Hematopoietic multipotent progenitor cell treated with erythropoietin and hydrocortisone succinate and interleukin-3 and kit ligand, for 15 days (in vitro differentiated cells): ENCODE results near the gene CPLANE2.
A peak's percentile ranks its signal among the peaks of the same experiment; 100 is the strongest.

ENCODE experiments used
- DNase-seq: peaks from one replicate; pipeline ENCODE4 v3.0.0-alpha.2; 2015; ENCODE audit warnings: low spot score

The CPLANE2 gene

DNA sequence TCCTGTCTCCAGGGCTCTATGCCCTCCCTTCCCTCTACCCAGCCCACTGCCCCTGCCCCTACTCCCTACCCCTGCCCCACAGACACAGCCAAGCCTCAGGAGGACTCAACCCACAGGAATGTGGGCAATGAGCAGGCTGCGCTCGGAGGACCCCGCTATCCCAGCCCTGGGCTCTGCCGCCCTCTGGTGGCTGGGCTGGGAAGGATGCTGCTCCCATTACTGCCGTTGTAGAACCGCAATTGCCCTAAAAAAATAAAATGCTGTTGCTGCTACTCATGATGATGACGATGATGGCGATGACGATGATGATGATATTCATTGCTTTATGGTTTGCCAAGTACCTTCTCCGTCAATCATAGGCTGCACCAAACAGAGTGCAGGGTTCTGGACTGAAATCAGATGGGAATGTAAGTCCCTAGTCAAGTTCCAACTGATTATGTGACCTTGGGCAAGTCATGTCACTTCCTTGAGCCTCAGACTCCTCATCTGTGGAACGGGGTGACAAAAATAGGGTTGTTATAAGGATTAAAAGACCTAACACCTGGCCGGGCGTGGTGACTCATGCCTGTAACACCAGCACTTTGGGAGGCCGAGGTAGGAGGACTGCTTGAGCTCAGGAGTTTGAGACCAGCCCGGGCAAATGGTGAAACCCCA lies 49.1 kb downstream of the CPLANE2 start:
- DNase-seq: peak; percentile 78

DNA sequence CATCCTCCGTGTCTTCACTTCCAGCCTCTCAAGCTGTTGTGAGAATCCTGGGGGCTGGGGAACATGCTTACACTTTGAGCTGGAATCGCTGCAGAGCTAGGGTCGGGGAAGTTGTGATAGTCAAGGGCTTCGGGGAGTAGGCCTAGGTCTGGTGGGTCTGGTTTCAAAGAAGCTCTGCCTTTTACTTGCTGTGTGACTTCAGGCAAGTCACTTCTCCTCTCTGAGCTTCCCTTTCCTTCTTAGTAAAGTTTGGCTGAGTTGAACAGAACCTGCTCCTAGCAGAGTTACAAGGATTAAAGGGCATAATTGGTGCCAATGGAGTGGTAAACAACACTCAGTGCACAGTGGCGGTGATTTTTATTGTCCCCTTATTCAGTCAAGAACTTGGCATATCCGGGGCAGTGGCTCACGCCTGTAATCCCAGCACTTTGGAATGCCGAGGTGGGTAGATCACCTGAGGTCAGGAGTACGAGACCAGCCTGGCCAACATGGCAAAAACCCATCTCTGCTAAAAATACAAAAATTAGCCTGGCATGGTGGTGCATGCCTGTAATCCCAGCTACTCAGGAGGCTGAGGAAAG lies 50.2 kb downstream of the CPLANE2 start:
- DNase-seq: no peak

DNA sequence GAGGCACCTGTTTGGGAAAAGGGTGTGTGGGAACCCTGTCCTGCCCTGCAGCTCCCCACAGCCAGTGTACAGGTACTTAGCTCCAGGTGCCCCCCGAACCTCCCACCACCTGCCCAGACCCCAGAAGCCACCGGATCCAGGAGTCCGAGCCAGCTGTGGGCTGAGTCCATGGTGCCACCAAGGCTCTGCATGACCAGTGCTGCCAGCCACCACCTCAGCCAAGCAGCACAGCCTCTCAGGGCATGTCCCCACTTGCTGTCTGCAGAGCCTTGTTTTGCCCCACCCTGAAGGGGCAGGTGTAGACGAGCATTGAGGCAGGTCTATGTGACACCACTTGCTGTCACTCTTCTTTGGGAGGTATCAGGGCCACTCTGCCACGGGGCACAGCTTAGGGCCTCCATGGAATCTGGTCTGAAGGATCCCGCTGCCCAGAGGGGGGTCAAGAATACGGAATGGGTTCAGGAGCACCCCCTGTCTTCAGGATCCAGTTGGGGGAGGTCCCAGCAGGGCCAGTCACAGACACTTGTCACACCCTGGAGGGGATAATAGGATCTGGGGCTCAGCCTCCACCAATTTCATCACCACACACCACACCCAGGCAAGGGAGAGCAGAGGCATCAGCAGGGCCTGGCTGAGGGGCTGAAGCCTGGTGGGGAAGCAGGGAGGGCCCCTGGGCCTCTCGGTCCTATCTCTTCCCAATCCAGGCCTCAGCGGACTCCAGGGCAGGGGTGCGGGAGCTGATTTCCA lies 52.3 kb downstream of the CPLANE2 start:
- DNase-seq: no peak

DNA sequence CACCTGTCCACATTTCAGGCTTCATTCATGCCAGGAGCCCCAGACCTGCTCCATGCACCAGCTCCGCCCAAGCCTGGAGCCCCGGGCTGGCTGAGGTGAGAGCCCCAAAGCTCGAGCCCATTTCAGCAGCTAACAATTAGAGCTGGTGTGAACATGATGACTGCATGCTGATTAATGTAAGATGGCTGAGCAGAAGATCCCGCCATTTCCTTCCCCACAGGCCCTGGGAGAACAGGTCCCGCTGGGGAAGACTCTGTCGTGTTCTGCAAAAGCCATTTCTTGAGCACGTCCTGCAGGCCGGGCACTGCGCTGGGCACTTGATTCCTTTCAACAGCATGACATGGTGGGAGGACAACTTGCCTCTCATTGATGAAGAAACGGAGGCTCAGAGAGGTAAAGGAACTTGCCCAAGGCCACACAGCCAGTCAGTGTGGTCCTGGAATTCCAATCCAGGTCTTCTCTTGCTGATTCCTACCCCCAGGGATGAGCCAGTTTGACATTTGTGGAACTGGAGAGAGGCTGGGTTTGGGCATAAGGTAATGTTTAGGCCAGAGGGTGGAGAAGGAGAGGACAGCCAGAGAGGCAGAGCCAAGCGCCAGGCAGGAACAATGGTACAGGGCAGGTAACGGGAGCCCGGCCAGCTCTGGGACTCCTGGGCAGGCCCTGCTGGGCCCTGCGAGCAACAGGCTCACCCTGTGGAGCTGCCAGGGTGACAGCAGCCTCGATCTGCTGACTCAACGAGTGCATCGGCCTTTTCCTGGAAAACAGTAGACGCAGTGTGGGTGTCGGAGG lies 53.0 kb downstream of the CPLANE2 start:
- DNase-seq: no peak

DNA sequence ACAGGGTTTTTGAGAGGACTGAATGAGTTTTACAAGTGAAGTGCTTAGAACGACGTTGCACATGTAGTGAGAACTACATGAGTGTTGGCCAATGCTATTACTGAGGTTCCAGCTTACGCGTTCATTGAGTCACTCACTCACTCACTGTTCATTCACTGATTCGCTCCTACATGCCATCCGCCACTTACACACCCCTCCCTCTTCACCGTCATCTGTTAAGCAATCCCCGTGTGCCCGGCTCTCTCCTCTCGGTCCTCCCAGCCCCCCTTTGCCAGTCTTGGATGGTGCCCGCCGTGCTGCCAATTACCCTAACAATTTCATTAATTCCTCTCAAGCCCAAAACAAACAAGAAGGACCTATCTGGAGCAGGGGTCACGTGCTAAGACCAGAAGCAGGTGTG lies 53.8 kb downstream of the CPLANE2 start:
- no peak for DNase-seq

DNA sequence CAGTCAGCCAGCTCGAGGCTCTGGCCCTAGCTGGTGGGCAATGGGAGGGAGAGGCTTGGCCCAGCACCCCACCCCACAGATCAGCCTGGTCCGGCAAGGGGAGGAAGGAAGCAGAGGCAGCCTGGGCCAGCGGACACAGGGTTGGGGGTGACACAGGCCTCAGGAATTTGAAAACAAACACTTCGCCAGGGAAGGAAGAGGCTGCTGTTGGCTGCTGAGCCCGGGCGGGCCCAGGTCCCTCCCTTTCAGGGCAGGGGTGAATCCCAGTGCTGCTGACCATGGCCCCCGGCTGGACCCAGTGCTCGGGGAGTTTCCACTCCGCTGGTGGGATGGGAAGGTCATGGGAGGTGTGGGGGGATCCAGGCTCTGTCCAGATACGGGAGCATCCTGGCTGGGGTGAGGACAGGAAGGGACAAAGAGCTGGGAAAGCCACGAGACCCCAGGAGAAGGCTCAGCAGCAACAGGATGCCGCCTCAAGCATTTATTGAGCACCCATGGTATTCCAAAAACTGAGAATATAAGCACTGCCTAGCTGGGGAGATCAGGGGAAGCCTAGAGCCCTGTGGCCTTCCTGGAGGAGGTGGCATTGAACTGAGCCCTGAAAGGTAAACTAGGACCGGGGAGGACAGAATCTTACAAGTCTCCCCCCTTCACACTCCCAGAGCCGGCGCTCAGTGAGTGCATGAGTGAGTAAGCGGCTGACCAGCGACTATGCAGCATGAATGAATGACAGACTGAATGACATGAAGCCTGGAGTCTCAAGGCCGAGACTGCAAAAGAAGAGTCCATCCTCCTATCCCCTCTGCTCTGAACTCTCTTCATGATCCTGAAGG lies 54.9 kb downstream of the CPLANE2 start:
- no peak for DNase-seq
